Stimulated activated CD8-positive, alpha-beta memory T cell treated with anti-CD3 and anti-CD28 coated beads, Interleukin-7, amount 100 ng/mL, for 4 hours (primary cell): ENCODE measurements around the gene TMEM117.
"Not testable (repeated sequence)": the region's sequence is repeated elsewhere in the genome, so short reads cannot be mapped to it uniquely, and the experiment has no call there.

Experiments used
- DNase-seq, 2 donors: peaks; one replicate each; pipeline ENCODE4 v3.0.0-alpha.2; 2020; ENCODE audit warnings: low read depth in 2 of 2

The TMEM117 gene

GRCh38 chr12:44025499-44025898, 189.6 kb downstream of the TMEM117 start:
- DNase-seq: no peak

- no peak for DNase-seq
These were observed 190.2 kb downstream of the TMEM117 start for GRCh38 chr12:44026046-44026445.

GRCh38 chr12:44026926-44027325, 191.0 kb downstream of the TMEM117 start:
- not testable (repeated sequence) for DNase-seq

- no peak for DNase-seq
These were observed 193.3 kb downstream of the TMEM117 start for GRCh38 chr12:44029194-44029593.

GRCh38 chr12:44031472-44032185, 195.7 kb downstream of the TMEM117 start:
- no peak for DNase-seq

DNA sequence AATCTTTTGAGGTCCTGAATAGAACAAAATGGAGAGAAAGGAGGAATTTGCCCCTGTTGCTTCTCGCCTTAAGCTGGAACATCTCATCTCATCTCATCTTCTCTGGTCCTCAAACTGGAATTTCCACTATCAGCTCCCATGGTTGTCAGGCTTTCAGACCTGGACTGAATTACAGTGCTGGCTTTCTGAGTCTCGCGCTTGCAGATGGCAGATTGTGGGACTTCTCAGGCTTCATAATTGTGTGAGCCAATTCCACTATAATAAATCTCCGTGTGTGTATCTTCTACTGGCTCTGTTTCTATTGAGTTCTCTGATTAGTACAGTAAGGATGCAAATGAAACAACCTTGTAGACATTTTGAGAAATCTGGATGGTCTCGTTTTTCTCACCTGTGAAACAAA, 199.0 kb downstream of the TMEM117 start:
- no peak for DNase-seq

GRCh38 chr12:44036875-44037443, 201.1 kb downstream of the TMEM117 start:
- no peak for DNase-seq

GRCh38 chr12:44038411-44038810, 202.5 kb downstream of the TMEM117 start:
- DNase-seq: no peak

- DNase-seq: not testable (repeated sequence)
These were observed 208.6 kb downstream of the TMEM117 start for GRCh38 chr12:44044491-44044890.

DNA sequence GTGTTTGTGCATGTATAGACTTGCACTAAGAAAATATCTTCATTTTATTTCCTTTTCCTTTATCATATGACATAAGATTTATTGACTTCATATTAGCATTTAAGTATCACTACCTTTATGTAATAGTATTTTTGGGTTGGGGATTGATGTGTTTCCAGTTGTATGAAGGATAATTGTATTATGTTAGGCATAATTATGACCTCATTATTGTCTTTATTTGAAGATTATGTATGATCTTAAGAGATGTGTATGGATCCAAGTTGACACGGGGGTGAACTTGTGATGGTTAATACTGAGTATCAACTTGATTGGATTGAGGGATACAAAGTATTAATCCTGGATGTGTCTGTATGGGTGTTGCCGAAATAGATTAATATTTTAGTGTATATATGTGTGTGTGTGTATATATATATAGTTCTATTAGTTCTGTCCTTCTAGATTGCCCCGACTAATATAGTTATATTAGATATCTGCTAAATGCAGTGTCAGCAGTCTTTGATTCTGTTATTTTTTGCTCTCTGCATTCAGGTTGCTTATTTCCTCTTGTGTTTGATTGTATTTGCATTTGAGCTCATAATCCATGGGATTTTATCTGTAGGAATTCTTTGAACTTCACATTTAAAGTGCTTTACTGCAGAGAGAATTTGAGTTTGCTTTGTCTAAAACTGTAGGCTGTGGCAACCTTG, 211.0 kb downstream of the TMEM117 start:
- no peak for DNase-seq

DNA sequence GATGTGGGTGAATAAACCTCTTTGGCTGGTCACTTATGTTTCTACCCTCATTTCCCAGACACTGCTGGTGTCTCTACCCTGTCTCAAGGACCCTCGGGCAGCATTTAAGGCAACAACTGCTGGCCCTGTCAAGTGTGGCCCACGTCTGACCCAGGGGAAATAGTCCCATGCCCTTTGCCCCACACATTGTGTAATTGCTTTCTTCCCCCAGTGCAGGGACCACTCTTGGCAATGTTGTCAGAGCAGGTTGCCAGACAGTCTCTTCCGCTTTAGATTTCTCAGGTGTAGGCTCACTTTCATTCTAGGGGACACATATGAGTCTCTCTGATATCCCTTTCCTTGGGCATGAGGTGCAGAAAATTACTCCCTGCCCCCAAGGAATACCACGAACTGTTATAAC, 216.7 kb downstream of the TMEM117 start:
- DNase-seq: no peak

- no peak for DNase-seq
These were observed 217.8 kb downstream of the TMEM117 start for GRCh38 chr12:44053549-44054127.

DNA sequence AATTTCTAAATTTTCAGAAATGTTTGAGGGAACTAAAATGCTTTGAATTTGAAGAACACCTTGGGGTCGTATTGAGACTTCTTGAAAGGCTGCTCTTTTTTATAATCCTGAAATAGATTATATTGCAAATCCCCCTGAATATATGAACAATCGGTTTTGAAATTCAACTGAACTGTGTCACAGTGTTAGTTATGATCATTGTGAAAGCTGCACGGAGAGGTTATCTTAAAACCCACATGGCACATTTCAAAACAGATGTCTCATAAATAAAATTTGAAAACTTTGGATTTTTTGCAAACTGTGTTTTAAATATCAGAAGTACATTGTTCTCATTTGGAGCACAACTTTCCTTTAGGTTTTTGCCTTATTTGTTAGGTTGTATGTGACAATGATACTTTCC, 218.4 kb downstream of the TMEM117 start:
- no peak for DNase-seq

DNA sequence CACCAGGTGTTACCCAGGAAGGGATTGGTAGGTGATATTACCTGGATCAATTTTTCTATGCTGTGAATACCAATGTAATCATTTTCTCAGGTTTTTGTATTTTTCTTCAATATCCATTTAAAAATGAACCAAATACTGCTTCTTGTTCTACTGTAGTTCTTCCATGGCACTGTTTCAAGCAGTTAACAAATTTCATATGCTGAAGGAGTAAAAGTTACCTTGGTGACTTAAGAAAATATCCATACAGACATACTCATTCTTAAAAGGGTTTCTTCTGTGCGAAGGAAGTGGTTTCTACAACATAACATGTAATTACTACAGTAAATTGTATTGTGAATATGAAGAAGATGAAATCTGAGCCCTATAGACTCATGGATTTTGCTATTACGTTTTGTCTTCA, 222.5 kb downstream of the TMEM117 start:
- no peak for DNase-seq

- DNase-seq: no peak
These were observed 223.6 kb downstream of the TMEM117 start for GRCh38 chr12:44059476-44059875.

- no peak for DNase-seq
These were observed 227.8 kb downstream of the TMEM117 start for GRCh38 chr12:44063671-44064070.

GRCh38 chr12:44076871-44077270, 241.0 kb downstream of the TMEM117 start:
- no peak for DNase-seq

- no peak for DNase-seq
These were observed 241.4 kb downstream of the TMEM117 start for GRCh38 chr12:44077294-44077693.

DNA sequence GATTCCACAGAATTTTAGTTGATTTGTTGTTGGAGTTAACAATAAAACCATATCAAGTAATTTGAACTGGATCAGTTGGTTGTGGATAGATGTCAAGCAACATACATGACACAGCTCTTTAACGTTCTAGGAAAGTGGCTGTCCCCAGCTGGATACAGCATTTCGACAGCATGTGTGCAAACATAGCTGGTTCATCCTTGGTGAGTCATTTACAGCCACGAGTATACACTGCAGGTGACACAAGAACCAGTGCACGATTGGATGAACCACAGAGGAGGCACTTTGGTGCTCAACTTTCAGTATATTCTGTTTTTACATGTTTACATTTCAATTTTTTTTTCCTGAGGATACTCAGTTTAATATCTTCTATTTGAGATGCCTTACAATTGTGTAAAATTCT, 242.4 kb downstream of the TMEM117 start:
- no peak for DNase-seq

DNA sequence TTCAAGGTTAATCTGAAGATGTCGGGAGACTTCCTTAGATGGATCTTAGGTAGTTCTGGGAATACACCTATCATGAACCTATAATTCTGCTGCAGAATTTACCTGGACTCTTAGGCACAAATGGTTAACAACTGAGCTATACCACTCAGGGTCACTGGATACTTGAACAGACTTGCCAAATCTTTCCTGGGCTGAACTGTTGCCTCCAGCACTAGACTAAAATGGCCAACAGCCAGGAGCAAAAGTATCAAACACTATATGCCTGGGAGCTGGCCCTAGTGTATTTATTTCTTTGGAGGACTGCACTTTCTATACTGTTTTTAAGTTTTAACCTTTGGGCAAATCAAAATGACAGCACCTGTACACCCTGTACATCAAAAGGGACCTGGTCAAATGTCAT, 252.8 kb downstream of the TMEM117 start:
- DNase-seq: no peak

DNA sequence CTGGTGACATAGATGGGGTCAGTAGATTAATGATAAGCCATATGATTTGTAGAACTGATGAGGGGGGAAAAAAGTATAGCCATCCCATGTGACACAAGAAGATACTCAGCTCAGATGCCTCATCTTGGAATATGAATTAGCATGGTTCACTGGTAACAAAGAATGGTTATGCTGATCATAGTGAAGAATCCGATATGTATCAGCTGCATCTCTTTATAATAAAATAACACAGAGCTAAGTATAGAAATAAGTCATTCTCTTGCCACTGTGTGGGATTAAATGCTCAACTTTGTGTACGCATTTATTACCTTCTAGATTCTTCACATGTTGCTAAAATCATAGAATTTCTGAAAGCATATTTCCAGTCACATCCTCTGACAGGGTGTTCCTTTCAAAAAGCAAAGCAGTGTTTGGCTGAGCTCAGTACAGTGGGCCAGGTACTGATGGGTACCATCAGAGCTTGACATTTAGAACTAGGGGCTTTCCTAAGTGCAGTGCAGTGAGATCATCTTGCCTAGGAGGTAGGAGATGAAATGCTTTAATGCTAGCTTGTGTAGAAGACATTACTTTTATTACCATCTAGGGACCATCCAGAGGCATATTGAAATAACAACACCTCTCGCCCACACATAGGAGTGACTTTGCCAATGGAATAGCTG, 256.2 kb downstream of the TMEM117 start:
- no peak for DNase-seq

- DNase-seq: no peak
These were observed 262.9 kb downstream of the TMEM117 start for GRCh38 chr12:44098786-44099185.
